Peyer's patch (tissue), 4 donors: Measurements from ENCODE around the gene JUNB.

ENCODE experiments used
- CTCF ChIP-seq, 6 experiments: fragments of 450-650 bp in 4 of 6; fragments of 200-600 bp in 2 of 6; sonication (generic) in 1 of 6; IDR thresholded peaks; one replicate each; pipeline ENCODE4 v1.5.1; 2017 to 2019; ENCODE audit warnings: antibody characterized with exemption in 6 of 6, mild to moderate bottlenecking in 3 of 6, moderate library complexity in 1 of 6
- POLR2A ChIP-seq, 2 donors: fragments of 450-650 bp; IDR thresholded peaks; one replicate each; pipeline ENCODE4 v1.5.1; 2017; ENCODE audit warnings: antibody characterized with exemption in 2 of 2, mild to moderate bottlenecking in 2 of 2, moderate library complexity in 2 of 2

DNA sequence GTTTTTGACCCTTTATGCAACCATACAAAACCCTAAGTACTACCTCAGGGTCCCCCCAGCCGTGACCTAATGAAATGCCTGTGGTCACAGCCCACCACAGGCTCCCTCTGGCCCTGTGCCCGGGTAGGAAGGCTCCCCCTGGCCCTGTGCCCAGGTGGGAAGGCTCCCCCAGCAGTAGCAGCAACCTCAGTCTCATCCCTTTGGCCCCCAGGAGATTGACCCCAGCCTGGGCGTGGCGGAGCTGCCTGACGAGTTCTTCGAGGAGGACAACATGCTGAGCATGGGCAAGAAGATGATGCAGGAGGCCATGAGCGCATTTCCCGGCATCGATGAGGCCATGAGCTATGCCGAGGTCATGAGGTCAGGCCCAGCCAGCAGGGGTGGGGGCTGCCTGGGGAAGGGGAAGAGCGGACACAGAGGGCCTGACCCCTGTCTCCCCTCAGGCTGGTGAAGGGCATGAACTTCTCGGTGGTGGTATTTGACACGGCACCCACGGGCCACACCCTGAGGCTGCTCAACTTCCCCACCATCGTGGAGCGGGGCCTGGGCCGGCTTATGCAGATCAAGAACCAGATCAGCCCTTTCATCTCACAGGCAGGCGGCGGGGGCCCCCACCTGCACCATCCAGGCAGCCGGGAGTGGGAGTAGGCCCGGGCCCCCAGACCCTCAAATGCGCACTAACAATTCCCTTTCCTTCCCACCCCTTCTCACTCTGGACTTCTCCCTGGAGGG lies 46.0 kb upstream of the JUNB start:
- TF ChIP-seq CTCF (IDR thresholded peaks at IDR 0.05) (no peak), POLR2A (IDR thresholded peaks at IDR 0.05) (no peak)
